Spleen (tissue), 11 donors: ENCODE data around the gene ATG7. TPM values are rescaled to one million over a fixed set of nuclear protein-coding genes. Genes with fewer than 3 reads are reported as not detected.

Experiments
- DNase-seq: peaks from one replicate; pipeline ENCODE4 v3.0.0-alpha.2; 2020
- H3K27ac ChIP-seq, 8 donors: fragments of 200-600 bp; sonication (generic) in 7 of 8; 1 replicate in 4 of 8; 2 replicates in 4 of 8; pipeline versions ENCODE4 v1.5.0 to v1.8.0; 2016 to 2021; ENCODE audit warnings: inconsistent platforms in 4 of 8, mild to moderate bottlenecking in 4 of 8, moderate library complexity in 1 of 8
- H3K27me3 ChIP-seq, 7 donors: fragments of 200-600 bp; sonication (generic) in 6 of 7; replicated peaks in 1 of 7; 1 replicate in 4 of 7; 2 replicates in 3 of 7; pipeline versions ENCODE4 v1.5.0 to v1.8.0; 2016 to 2021; ENCODE audit warnings: inconsistent platforms in 3 of 7, mild to moderate bottlenecking in 1 of 7
- H3K36me3 ChIP-seq, 6 donors: fragments of 200-600 bp; sonication (generic) in 5 of 6; 1 replicate in 4 of 6; 2 replicates in 2 of 6; pipeline versions ENCODE4 v1.5.0 to v1.8.0; 2016 to 2021; ENCODE audit warnings: inconsistent platforms in 2 of 6
- H3K4me1 ChIP-seq, 6 donors: fragments of 200-600 bp; sonication (generic) in 5 of 6; 1 replicate in 3 of 6; 2 replicates in 3 of 6; pipeline versions ENCODE4 v1.5.0 to v1.8.0; 2016 to 2021; ENCODE audit warnings: inconsistent platforms in 3 of 6
- H3K4me3 ChIP-seq, 8 donors: fragments of 200-600 bp; sonication (generic) in 7 of 8; 1 replicate in 4 of 8; 2 replicates in 4 of 8; pipeline versions ENCODE4 v1.5.0 to v1.8.0; 2016 to 2021; ENCODE audit warnings: inconsistent platforms in 4 of 8, mild to moderate bottlenecking in 4 of 8, moderate library complexity in 2 of 8
- H3K9me3 ChIP-seq, 8 donors: fragments of 200-600 bp; sonication (generic) in 7 of 8; 1 replicate in 4 of 8; 2 replicates in 4 of 8; pipeline versions ENCODE4 v1.5.0 to v1.8.0; 2016 to 2021; ENCODE audit warnings: inconsistent platforms in 4 of 8
- CTCF ChIP-seq, 11 experiments: fragments of 200-600 bp in 7 of 11; fragments of 450-650 bp in 4 of 11; sonication (generic) in 4 of 11; IDR thresholded peaks in 8 of 11; conservative IDR thresholded peaks in 3 of 11; 1 replicate in 7 of 11; 2 replicates in 4 of 11; pipeline versions ENCODE4 v1.4.0 to v1.8.0; 2016 to 2021; ENCODE audit warnings: antibody characterized with exemption in 11 of 11, inconsistent platforms in 4 of 11, mild to moderate bottlenecking in 1 of 11
- POLR2A ChIP-seq, 3 donors: fragments of 450-650 bp; IDR thresholded peaks; one replicate each; pipeline ENCODE4 v1.5.1; 2017; ENCODE audit warnings: antibody characterized with exemption in 3 of 3, mild to moderate bottlenecking in 1 of 3
- POLR2AphosphoS5 ChIP-seq, 3 donors: sonication (generic); formaldehyde crosslinking; IDR thresholded peaks; one replicate each; pipeline ENCODE4 v1.5.1; 2017; ENCODE audit warnings: antibody characterized with exemption in 3 of 3
- whole genome bisulfite sequencing, 5 donors: extraction: QIAGEN DNeasy Blood & Tissue Kit in 3 of 5; methylation state at CpG; one replicate each; pipeline versions ENCODE4 v1.1.5 to v1.1.7; 2013 to 2018; 5-methylcytosine and 5-hydroxymethylcytosine counted together
- intact Hi-C: fragments of 100-400 bp; cut with DNase I; formaldehyde crosslinking; loops from one replicate; pipeline ENCODE4 v1.15.0; 2023; ENCODE audit warnings: low total_unique reads
- polyA plus RNA-seq, 3 donors: library from polyadenylated mRNA; stranded (reverse); fragments of 200-250 nt; gene quantifications; one replicate each; pipeline ENCODE4 v1.2.1, GENCODE V29; 2013
- total RNA-seq, 7 donors: library from RNA; depleted of rRNA in 3 of 7; stranded (reverse); fragments of >200 nt in 3 of 7; fragmentation: NEBNext Ultra II Directional in 4 of 7; extraction: Animal tissue kit (Norgen Biotek cat#: 25700) in 4 of 7; gene quantifications; one replicate each; pipeline versions ENCODE4 v1.1.0 to v1.2.1, GENCODE V29; 2016 to 2021
- donor health status: healthy with polysubstance abuse.
- donor health status: DM: no; HTN: no; CAD: no; lungs with moderate emphysema.
- donor health status: DM: no; HTN: no; CAD: no.
- donor health status: Bipolar disorder and iron deficiency.
- donor health status: healthy.
- donor health status: DM: no; HTN: no; CAD: no.
- donor health status: DM: yes; HTN: yes; CAD: no.

Gene ATG7
- total and polyA plus RNA-seq, 10 donors: 7.5 to 114 (median 77.1) TPM

- intact Hi-C loops: no loop called here
- Histone ChIP-seq H3K4me3 (no peak overlapping the region), H3K9me3 (no peaks in the 10 kb centered on the region), H3K27ac (peak overlapping the region in 1 of 8 donors; percentile 50), H3K4me1 (peaks cover 0 to 70% (median 22%) of the 10 kb centered on the region in 6 donors), H3K27me3 (no peaks in the 10 kb centered on the region), H3K36me3 (peaks cover 0 to 100% (median 59%) of the 10 kb centered on the region in 6 donors)
- peak in 1 of 3 donors; percentile 55 for TF ChIP-seq POLR2AphosphoS5 (IDR thresholded peaks at IDR 0.05)
- TF ChIP-seq POLR2A (IDR thresholded peaks at IDR 0.05): no peak
- peak; percentile 64 for DNase-seq
- WGBS, 5 donors: 87 to 91% (median 89%) methylated on average over 17 of the region's 17 CpGs
These were observed 286.3 kb downstream of the ATG7 start for GRCh38 chr3:11558411-11558903.

GRCh38 chr3:11558918-11559815, 287.0 kb downstream of the ATG7 start:
- peaks cover 0 to 100% (median 61%) of the 10 kb centered on the region in 6 donors for H3K36me3 ChIP-seq
- TF ChIP-seq CTCF (IDR thresholded peaks at IDR 0.05 in 8 of 11, conservative IDR thresholded peaks at IDR 0.05 in 3 of 11): no peak
- peak in 1 of 3 donors; percentile 45 for TF ChIP-seq POLR2AphosphoS5 (IDR thresholded peaks at IDR 0.05)
- TF ChIP-seq POLR2A (IDR thresholded peaks at IDR 0.05): no peak

GRCh38 chr3:11559816-11560633, 287.8 kb downstream of the ATG7 start:
- Histone ChIP-seq H3K36me3 (peaks cover 0 to 100% (median 57%) of the 10 kb centered on the region in 6 donors), H3K27ac (peak overlapping the region in 4 of 8 donors; percentile 23 to 50 (median 30))

More at GRCh38 chr3:11558918-11559815, 287.0 kb downstream of the ATG7 start:
- WGBS, 5 donors: 89 to 95% (median 91%) methylated on average over 31 to 37 of the region's 37 CpGs
- DNase-seq: peak; percentile 73
- Histone ChIP-seq H3K4me3 (no peak overlapping the region), H3K27me3 (no peaks in the 10 kb centered on the region), H3K4me1 (peaks cover 0 to 70% (median 22%) of the 10 kb centered on the region in 6 donors), H3K27ac (peak overlapping the region in 4 of 8 donors; percentile 15 to 50 (median 30)), H3K9me3 (no peaks in the 10 kb centered on the region)
- intact Hi-C loops: no loop called here

More at GRCh38 chr3:11559816-11560633, 287.8 kb downstream of the ATG7 start:
- peaks cover 0 to 68% (median 22%) of the 10 kb centered on the region in 6 donors for H3K4me1 ChIP-seq
- no peaks in the 10 kb centered on the region for H3K27me3 ChIP-seq
- H3K9me3 ChIP-seq: no peaks in the 10 kb centered on the region
- TF ChIP-seq CTCF (IDR thresholded peaks at IDR 0.05 in 8 of 11, conservative IDR thresholded peaks at IDR 0.05 in 3 of 11) (no peak), POLR2AphosphoS5 (IDR thresholded peaks at IDR 0.05) (peak in 1 of 3 donors; percentile 6)
- WGBS, 5 donors: 68 to 84% (median 77%) methylated on average over 12 to 15 of the region's 15 CpGs
- no peak overlapping the region for H3K4me3 ChIP-seq
- DNase-seq: no peak
- intact Hi-C loops: no loop called here
